Measurements from ENCODE around the gene SAMD11. TPM values are rescaled to one million over a fixed set of nuclear protein-coding genes. Genes with fewer than 3 reads are reported as not detected.

The SAMD11 gene
- total RNA-seq, 1 donor from 2014 or later = 33.9 TPM

DNA sequence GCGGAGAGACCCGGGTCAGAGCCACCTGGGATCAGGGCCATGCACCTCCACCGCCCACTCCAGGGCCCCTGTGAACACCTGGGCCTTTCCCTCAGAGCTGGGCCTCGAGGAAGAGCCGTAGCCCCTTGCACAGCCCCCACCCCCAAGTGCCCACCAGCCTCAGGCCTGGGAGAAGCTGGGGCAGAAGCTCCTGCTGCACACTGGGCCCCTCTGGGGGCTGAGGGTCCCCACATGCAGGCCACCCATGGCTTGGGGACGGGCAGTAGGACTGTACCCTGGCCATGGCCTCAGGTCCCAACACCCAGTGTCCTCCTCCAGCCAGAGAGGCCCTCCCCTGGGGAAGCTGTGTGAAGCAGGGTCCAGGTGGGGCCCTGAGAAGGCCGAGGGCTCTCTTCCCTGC is 28.9 kb downstream of the SAMD11 start:
- DNase-seq (ENCODE audit: extremely low spot score in 2 of 2) = no peak
- no peaks in the 10 kb centered on the region for H3K27me3 ChIP-seq
- intact Hi-C loops (cut with DNase I) = no loop called here
- H3K27ac ChIP-seq = no peak overlapping the region
- TF ChIP-seq POLR2AphosphoS5 (IDR thresholded peaks at IDR 0.05; ENCODE audit: insufficient read depth in 1 of 2, low read depth in 1 of 2) (no peak), POLR2A (IDR thresholded peaks at IDR 0.05) (no peak)
- TF ChIP-seq, protein P1, sequence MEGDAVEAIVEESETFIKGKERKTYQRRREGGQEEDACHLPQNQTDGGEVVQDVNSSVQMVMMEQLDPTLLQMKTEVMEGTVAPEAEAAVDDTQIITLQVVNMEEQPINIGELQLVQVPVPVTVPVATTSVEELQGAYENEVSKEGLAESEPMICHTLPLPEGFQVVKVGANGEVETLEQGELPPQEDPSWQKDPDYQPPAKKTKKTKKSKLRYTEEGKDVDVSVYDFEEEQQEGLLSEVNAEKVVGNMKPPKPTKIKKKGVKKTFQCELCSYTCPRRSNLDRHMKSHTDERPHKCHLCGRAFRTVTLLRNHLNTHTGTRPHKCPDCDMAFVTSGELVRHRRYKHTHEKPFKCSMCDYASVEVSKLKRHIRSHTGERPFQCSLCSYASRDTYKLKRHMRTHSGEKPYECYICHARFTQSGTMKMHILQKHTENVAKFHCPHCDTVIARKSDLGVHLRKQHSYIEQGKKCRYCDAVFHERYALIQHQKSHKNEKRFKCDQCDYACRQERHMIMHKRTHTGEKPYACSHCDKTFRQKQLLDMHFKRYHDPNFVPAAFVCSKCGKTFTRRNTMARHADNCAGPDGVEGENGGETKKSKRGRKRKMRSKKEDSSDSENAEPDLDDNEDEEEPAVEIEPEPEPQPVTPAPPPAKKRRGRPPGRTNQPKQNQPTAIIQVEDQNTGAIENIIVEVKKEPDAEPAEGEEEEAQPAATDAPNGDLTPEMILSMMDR (IDR thresholded peaks at IDR 0.05) = no peak
- H3K4me1 ChIP-seq = peaks cover 6% of the 10 kb centered on the region
- no peaks in the 10 kb centered on the region for H3K9me3 ChIP-seq
- H3K36me3 ChIP-seq = peaks cover 0 to 87% of the 10 kb centered on the region in 2 donors
- no peak overlapping the region for H3K4me3 ChIP-seq

DNA sequence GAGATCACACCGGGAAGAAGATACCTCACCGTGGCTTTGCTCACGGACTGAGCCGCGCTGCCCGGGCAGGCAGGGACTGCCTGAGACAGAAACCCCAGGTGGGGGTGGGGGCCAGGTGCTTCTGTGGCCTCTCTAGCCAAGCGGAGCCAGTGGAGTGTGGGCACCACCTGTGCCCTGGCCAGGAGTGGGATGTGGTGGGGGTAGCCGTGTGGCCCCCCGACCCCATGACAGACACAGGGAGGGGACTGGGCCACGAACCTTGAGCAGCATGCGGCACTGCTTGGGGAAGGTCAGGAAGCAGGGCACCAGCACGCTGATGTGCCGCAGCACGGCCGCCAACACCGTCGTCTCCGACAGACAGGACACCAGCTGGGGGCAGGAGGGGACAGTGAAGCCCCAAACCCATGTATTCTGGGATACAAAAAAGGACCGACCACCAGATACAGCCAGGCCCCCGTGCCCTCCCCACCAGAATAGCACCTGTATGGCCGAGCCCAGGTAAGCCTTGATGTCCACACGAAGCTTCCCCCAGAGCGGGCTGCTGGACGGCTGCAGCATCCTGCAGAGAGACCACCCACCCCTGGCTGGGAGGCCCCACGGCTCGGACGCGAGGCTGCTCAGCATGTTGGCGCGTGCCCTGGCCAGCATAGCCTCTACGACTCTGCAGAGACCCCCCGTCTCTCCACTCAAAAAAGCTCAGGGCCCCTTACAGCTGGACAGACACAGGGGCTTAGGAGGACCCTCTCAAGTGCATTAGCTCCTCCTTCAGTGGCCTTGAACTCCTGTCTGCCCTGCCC is 30.0 kb downstream of the SAMD11 start:
- Histone ChIP-seq H3K4me3 (no peak overlapping the region), H3K27me3 (no peaks in the 10 kb centered on the region), H3K36me3 (peaks cover 0 to 79% of the 10 kb centered on the region in 2 donors), H3K27ac (no peak overlapping the region), H3K9me3 (no peaks in the 10 kb centered on the region), H3K4me1 (peaks cover 17% of the 10 kb centered on the region)
- intact Hi-C loops (cut with DNase I) = no loop called here
- no peak for TF ChIP-seq POLR2A (IDR thresholded peaks at IDR 0.05)
- DNase-seq (ENCODE audit: extremely low spot score in 2 of 2) = no peak

DNA sequence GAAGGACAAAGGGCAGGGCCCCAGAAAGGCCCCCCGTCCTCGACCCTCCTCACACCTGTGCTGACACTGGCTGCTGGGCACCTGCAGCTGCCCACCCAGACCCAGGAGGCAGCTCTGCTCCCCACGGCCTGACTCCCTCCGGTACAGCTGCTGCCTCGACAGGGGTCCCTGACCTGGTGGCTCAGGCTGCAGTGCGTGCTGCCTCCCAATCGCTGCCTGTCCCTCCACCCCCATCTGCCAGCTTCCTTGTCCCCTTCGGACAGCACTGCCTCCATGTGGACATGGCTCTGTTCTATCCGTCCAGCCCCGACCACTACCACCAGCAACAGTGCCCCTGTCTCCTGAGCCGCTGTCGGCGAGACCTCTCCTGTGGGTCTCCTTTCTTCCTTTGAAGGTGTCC is 31.2 kb downstream of the SAMD11 start:
- no peak overlapping the region for H3K4me3 ChIP-seq
- H3K9me3 ChIP-seq = no peaks in the 10 kb centered on the region
- peaks cover 0 to 70% of the 10 kb centered on the region in 2 donors for H3K36me3 ChIP-seq
- intact Hi-C loops (cut with DNase I) = no loop called here
- TF ChIP-seq POLR2A (IDR thresholded peaks at IDR 0.05) = no peak
- TF ChIP-seq, protein P1 (IDR thresholded peaks at IDR 0.05) = no peak
- TF ChIP-seq POLR2AphosphoS5 (IDR thresholded peaks at IDR 0.05; ENCODE audit: insufficient read depth in 1 of 2, low read depth in 1 of 2) = no peak
- no peak for DNase-seq (ENCODE audit: extremely low spot score in 2 of 2)
- H3K27me3 ChIP-seq = no peaks in the 10 kb centered on the region
- H3K4me1 ChIP-seq = peaks cover 23% of the 10 kb centered on the region
- H3K27ac ChIP-seq = no peak overlapping the region

DNA sequence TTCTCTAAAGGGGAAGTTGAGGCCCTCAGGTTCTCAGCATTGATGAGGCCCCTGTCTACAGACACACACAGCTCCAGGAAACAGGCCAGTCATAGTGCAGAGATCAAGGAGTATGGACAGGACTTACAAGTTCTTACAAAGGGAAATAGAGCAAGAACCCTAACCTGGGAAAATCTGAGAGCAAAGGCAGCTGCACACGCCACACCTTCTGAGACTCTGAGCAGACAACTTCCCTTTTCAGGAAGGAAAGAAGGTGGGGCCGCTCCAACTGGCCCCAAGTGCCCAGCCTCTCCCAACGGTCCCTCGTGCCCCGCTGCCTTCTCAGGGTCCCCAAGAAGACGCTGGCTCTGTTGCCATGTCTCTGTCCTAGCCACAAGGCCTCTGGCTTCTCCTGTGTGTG is 31.8 kb downstream of the SAMD11 start:
- TF ChIP-seq POLR2AphosphoS5 (IDR thresholded peaks at IDR 0.05; ENCODE audit: insufficient read depth in 1 of 2, low read depth in 1 of 2) = no peak
- TF ChIP-seq POLR2A (IDR thresholded peaks at IDR 0.05) = no peak
- TF ChIP-seq, protein P1 (IDR thresholded peaks at IDR 0.05) = no peak

DNA sequence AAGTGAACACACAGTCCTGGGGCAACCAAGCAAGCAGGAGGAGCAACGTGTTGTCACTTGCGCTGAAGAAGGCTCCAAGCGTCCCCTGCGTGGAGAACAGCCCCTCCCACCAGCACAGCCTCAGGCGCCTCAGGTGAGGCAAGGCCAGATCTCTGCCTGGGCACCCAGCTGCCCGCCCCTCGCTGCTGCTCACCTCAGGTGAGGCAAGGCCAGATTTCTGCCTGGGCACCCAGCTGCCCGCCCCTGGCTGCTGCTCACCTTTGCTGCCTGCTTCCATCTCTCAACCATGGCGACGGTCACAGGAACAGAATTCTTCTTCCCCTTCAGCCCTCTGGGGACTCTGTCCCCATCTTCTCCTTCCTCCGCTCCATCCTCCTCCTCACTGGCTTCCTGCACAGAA is 32.9 kb downstream of the SAMD11 start:
- intact Hi-C loops (cut with DNase I) = no loop called here
- Histone ChIP-seq H3K9me3 (no peaks in the 10 kb centered on the region), H3K36me3 (peaks cover 0 to 53% of the 10 kb centered on the region in 2 donors), H3K4me3 (no peak overlapping the region), H3K4me1 (peaks cover 31% of the 10 kb centered on the region), H3K27me3 (no peaks in the 10 kb centered on the region), H3K27ac (no peak overlapping the region)
- TF ChIP-seq, protein P1 (IDR thresholded peaks at IDR 0.05) = no peak
- DNase-seq (ENCODE audit: extremely low spot score in 2 of 2) = no peak

More for the DNA sequence above, 31.8 kb downstream of the SAMD11 start:
- Histone ChIP-seq H3K27ac (no peak overlapping the region), H3K27me3 (no peaks in the 10 kb centered on the region), H3K4me1 (peaks cover 27% of the 10 kb centered on the region), H3K4me3 (no peak overlapping the region), H3K9me3 (no peaks in the 10 kb centered on the region), H3K36me3 (peaks cover 0 to 64% of the 10 kb centered on the region in 2 donors)
- no peak for DNase-seq (ENCODE audit: extremely low spot score in 2 of 2)
- intact Hi-C loops (cut with DNase I) = no loop called here
